Cerebellar nuclear complex (tissue), 1 donor: ENCODE data around the gene INO80.
"Not testable (repeated sequence)": the region's sequence is repeated elsewhere in the genome, so short reads cannot be mapped to it uniquely, and the experiment has no call there.

Experiments used
- DNase-seq, 2 experiments: peaks; one replicate each; lab custom pipeline; 2025; lab: John Stamatoyannopoulos, UW

Gene INO80

DNA sequence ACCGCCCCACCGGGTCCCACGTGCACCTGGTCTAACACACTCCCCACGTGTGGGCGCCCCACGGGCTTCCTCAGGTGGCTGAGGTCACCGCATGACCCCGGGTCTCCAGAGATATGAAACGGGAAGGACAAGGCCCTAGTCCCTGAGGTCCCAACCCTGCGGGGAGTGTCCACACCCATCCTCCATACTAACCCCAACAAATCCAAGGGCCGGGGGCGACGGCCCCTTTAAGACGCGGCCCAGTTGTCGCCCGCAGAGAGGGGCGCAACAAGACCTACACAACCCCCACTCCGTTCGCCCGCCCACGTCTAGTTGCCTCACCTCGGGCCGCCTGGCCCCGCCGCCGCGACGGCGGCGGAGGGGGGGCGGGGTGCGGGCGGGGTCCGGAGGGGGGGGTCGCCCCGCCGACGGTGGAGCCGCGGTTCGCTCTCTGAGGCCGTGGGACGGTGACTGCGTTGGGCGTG lies 396 bp downstream of the INO80 start:
- DNase-seq, result no peak

DNA sequence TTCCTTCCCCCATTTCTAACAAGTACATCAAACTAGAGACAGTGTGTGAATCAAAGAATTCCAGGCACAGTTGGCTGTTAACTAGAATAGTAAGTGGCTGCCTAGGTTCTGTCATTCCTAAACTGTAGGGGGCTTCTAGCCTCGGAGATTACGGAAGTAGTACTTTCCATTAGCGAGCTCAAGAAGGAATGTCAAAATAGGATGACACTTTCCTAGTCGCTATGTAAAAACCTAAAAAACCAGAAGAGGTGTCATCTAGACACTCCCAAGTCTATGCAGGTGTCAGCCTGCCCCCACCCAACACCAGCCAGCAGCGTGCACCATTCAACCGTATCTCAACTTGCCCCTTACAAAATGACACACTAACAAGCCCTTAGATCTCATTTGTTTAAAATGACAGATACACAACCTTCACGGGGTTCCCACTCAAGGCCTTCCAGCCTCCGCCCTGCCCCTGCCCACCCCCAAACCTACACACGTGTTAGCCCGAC lies 874 bp downstream of the INO80 start:
- DNase-seq, result no peak

DNA sequence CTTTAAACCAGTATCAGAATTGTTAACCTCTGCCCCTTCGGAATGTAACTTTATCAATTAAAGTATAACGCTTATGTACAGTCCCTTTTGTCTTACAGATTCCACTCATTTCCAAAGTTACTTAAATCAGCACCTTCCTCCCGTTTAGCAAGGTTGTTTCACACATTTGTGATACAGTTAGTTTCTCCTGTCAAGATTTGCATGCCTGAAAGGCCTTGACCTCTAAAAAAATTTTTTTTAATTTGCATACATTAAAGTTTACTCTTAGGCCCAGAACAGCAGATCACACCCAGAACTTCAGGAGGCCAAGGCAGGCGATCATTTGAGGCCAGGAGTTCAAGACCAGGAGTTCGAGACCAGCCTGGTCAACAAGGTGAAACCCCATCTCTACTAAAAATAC lies 9.1 kb downstream of the INO80 start:
- DNase-seq, result no peak

DNA sequence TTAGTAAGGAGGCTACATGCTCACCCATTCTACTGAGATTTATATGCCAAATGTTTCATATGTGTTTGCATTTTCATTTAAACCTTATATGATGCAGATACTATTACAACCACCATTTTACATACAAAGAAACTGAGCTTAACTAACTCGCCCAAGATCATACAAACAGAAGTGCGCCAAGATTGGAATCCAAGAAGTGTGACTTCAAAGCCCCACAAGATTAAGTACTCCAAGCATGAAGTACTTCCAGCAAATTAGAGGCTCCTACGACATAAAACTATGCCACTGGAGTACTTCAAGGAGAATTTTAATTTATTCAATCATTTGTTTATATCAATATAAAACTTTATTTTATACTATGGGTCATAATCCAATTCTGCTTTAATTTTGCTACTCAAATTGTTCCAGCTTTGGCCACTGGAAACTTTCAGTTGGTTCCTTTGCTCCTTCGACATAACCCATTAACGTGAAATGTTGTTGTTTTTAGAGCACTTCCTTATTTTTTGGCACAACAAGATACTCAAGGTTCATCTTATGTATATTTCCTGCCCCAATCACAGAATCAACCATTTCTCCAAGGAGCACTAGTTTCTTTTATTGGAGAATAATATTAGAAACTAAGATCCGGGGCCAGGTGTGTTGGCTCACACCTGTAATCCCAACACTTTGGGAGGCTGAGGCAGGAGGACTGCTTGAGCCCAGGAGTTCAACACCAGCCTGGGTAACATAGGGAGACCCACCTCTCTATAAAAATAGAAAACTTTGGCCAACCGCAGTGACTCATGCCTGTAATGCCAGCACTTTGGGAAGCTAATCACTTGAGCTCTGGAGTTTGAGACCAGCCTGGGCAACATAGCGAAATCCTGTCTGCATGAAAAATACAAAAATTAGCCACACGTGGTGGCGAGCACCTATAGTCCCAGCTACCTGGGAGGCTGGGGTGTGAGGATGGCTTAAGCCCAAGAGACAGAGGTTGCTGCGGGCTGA lies 10.4 kb downstream of the INO80 start:
- DNase-seq, result no peak

DNA sequence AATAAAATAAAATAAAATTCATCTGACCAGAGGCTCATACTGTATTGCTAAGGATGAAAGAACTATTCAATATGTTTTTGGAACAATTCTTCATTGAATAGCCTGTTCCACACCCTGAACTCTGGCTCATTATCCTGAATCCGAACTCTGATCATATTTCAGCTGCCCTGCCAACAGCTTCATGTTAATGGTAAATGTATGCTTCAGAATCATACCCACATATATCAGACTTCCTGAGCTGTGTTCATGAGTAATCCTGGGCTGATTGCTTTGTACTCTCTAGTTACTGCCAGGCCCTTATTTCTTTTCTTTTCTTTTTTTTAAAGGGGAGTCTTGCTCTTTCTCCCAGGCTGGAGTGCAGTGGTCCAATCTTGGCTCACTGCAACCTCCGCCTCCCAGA lies 11.8 kb downstream of the INO80 start:
- DNase-seq, result no peak

DNA sequence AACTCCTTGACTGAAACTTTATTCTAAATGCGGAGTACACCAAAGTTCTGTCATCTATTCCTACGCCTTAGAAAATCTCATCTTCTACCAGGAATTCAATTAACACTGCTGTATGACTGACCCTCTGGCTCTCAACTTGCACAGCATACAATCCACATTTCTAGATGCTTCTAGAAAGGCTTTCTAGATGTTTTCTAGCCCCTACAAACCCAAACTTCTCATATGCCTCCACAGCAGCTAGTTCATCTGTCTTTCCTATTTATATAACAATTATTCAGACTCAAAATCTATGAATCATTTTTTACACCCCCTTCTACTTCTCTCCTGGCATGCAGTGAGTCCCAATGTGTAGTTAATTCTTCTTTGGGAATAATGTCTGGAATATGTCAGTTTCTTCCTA lies 13.2 kb downstream of the INO80 start:
- no peak for DNase-seq

DNA sequence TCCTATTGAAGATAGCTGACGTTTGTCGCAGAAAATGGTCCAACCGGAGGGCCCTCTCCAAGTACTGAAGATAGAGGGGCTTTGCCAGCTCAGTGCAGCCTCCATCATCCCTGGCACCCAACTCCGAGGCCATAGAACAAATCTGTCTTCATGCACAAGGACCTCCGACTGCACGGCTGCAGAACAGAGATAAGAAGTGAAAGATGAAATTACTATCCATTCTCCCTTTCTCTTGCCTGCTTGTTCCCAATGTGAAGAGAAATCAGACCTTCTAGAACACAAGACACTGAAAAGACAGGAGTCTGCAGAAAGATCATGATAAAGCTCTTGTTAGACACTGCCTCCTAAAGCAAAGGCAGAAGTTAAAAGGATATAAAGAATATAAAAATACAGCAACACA lies 19.9 kb downstream of the INO80 start:
- DNase-seq, result no peak

DNA sequence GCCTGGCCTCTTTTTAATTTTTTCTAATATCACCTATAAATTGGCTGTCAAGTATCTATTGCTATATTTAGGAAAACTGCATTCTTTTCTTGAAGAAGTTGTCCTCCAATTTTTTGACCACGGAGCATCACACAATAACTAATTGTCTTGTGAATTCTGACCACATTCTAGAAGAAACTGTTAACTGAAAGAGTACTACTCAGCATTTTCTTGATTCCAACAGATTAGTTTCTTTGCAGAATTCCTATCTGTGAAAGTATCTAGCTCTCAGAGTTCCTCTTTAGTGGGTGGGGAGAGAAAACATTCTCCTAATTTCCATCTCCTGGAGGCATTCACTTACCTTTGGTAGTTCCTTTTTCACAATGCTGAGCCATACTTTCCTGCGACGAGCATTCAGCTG lies 31.1 kb downstream of the INO80 start:
- no peak for DNase-seq

DNA sequence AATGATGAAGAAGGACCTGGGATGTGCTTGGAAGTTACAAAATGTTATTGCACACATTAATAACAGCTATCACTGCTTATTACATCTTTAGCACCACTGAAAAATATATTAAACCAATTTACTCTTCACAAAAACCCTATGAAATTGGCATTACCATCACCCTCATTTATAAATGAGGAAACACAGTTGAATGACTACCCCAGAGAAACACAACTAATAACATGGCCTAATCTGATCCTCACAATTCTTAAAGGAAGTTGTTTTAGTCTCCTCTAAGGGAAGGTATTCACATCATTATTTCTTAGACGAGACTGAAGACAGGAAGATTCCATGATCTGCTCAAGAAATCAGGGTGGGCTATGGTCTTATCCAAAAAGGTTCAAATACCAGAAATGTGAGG lies 35.9 kb downstream of the INO80 start:
- DNase-seq, result no peak

DNA sequence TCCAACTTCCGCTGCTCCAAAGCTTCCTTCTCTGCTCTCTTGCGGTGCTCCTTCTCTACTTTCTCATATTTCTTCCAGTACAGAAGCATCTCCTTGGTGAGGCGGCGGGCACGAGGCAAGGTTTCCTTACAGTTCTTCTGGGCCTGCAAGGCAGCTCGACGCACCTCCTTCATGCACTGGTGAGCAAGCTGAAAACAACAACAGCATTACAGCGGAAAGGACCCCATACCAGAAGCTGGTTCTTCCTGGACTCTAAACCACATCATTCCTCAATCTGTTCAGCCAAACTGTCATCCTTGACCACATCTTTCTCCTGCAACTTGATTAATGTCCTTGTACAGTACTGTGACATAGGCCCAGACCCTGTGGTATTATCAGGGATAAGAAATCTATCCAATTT lies 36.4 kb downstream of the INO80 start:
- no peak for DNase-seq

DNA sequence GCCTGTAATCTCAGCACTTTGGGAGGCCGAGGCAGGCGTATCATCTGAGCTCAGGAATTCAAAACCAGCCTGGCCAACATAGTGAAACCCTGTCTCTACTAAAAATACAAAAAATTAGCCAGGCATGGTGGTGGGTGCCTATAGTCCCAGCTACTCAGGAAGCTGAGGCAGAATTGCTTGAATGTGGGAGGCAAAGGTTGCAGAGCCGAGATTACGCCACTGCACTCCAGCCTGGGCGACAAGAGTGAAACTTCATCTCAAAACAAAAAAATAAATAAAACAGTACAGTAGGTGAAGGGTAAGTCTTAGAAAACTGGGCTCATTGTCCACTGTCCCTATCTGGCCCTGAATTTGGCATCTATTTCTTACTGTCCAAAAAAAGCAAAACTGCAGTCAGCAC lies 37.2 kb downstream of the INO80 start:
- DNase-seq, result not testable (repeated sequence)

DNA sequence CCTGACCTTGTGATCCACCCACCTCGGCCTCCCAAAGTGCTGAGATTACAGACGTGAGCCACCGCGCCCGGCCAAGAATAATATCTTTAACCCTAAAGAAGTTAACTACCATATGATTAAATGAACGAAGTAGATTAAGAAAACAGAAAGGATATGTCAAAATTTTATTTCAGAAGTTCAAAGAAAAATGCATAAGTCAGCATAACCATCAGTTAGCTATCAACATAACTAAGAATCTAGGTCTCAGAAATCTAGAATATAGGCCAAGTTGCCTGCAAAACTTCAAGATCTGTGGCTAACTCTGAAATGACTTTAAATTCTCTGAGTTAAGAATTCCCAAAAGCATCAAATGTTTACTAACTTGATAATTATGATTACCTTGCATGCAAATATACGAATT lies 38.0 kb downstream of the INO80 start:
- DNase-seq, result no peak

DNA sequence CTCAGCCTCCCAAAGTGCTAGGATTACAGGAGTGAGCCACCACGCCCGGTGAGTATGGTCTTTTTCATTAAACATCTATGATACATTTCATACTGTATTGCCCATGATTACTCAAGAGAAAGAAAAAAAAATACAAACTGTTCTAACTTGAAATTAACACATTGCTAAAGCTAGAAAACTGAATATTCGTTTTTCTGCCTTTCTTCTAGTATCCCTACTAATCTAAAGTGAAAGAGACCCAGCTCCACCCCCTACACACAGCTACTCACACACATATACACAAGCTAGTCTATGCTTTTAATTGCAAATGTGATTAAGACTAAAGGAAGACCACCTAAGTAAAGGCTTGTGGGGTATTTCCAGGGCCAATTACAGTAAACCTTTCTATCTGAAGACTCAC lies 43.1 kb downstream of the INO80 start:
- no peak for DNase-seq

DNA sequence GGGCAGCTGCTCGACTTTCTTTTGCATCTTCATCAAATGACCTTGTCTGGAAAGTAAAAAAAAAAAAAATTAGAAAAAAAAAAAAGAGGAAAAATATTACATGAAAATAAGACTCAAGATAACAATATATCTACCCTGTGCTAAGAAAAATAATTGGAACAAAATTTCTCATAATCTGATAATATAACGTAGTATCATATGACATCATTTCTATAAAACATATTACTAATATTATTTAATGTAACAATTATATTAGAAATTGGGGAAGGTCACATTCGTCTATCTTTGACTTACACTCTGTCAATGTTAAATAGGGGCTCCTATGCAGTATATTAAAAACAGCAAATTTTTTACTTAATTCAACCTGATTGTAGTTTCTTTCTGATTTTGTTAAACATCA lies 44.1 kb downstream of the INO80 start:
- DNase-seq, result no peak

DNA sequence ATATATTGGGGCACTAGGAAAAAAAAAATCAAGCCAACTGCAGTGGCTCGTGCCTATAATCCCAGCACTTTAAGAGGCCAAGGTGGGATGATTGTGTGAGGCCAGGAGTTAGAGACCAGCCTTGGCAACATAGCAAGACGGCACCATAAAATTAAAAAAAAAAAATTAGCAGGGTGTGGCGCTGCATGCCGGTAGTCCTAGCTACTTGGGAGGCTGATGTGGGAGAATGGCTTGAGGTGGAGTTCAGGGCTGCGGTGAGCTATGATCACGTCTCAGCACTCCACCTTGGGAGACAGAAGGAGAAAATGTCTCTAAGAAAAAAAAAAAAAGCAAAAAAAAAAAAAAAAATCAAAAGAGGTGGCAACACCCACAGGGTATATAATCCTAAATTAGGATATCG lies 49.6 kb downstream of the INO80 start:
- DNase-seq, result no peak

DNA sequence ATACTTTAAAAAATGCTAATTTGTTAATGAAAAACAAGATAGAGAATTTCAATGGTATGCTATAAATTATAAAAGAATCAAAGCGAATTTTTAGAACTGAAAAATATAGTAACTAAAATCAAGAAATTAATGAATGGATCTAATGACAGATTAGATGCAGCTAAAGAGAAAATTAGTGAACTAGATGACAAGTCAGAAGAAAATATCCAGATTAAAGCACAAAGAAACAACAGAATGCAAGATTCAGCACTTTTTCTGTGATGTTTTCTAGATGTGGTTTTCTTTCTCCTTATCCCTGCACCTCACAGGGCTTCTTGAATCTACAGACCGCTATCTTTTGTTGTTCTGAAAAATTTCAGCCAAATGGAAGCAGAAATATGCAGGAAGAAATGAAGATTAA lies 54.4 kb downstream of the INO80 start:
- DNase-seq, result no peak

DNA sequence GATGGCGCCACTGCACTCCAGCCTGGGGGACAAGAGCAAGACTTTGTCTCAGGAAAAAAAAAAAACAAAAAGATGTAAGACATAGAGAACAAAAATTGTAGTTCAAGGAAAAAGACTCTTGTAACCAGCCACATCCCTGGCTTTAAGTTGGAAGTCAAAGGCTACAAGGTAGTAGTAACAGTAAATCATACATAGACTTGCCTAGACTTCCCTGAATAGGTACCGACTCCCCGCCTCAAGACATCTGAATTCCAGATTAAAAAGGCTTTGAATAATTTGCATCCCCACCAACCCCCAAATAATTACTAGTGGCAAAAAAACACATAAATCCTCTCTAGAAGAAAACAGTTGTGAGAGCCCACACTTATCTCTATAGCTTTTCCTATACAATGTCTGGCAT lies 55.6 kb downstream of the INO80 start:
- DNase-seq, result no peak

DNA sequence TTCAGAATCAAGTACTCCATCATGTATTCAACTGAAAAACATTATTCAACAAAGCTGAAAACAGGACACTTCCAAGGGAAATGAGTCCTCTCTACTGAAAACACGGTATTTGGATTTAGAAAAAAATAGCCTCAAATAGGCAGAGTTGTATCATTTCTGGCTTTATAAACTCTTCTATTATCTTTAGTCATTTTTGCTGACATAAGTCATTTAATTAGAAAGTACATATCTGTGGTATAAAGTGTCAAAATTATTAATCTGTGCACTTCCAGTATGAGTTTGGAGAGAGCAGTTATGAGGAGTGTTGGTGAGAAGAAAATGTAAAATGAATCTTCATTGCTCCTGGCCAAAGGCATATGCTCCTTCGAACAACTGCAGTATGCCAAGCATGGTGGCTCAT lies 59.3 kb downstream of the INO80 start:
- DNase-seq, result no peak

DNA sequence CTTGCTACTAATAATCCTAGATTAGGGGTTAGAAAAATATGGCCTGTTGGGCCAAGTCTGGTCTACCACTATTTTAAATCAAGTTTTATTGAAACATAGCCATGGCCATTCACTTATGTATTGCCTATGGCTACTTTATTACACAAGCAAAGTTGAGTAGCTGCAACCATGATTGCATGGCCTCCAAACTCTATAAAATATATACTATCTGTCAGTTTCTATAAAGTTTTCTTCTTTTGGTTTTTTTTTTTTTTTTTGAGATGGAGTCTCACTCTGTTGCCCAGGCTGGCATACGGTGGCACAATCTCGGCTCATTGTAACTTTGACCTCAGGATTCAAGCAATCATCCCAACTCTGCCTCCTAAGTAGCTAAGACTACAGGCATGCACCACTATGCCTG lies 60.4 kb downstream of the INO80 start:
- no peak for DNase-seq

DNA sequence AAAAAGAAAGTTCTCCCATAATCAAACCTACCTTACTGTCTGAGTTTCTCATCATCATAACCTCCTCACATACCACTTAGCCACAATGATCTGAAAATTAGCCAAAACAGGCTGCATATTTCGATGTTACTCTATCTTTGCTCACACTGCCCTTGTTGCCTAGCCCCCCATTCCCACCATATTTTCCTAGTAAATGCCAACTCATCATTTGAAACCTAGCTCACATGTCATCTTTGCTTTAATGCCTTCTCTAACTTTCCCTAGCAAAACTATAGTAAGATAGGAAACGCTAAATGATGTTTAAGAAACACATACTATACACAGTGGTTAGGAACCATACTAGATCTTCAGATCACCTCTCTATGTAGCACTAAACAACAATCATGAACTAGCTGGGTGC lies 64.9 kb downstream of the INO80 start:
- no peak for DNase-seq

DNA sequence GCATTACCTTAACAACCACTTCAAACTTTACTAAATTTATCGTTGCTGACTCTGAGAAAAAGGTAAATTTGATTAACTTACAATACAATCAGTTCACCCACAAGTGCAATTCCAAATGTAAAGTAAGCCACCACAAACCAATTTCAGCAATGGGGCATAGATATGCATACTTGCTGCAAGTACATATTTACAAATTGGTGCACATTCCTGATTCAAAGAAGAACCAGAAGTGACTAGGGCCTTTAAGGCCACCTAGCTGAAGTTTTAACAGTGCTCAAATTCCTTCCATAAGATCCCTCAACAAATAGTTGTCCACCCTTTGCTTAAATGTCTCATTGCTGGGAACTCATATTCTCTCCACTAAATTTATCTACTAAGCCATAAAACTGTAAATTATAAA lies 67.2 kb downstream of the INO80 start:
- DNase-seq, result no peak

DNA sequence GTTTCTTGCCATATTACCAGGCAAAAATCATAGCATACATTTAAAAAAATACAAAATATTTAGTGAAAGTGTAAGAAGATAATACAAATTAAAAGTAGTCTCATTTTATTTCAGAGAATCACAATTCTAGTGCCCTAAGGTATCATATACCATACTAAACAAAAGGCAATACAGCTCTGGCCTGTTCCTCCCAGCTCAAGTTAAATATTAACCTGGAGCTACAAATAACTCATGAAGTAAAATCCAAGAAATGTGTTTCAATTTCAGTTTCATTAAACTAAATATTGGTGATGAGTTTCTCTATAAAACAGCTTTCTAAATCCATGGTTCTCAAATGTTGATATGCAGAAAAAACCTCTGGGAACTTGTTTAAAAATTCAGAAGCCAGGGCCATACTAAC lies 67.7 kb downstream of the INO80 start:
- DNase-seq, result no peak

DNA sequence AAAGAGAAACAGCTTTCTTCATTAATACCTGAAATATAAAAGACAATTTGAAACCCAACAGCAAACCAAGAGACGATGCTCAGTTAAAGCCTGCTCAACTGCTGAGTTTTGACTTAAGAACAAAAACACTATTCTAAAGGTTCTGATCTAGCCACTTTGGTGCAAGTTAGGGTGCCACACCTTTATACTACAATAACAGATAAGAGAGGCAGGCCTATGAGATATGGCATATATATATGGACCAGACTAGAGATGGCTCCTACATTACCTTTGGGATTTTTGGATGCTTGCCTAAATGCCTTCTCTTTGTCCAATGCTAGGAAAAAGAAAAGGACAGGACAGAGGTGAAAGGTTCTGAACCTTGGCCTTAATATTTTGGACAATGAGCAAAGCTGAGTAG lies 68.6 kb downstream of the INO80 start:
- DNase-seq, result no peak
